HepG2 (cell line): ENCODE data around the gene ANKRA2. TPM values are rescaled to one million over a fixed set of nuclear protein-coding genes. Genes with fewer than 3 reads are reported as not detected.

Experiments used
- ATAC-seq: fragments of 200-7000 bp; cut with Tn5 transposase; 3 replicates; pipeline ENCODE4 v1.9.1; 2020; ENCODE audit warnings: mild to moderate bottlenecking, moderate library complexity
- BruUV-seq: library from RNA; stranded (reverse); fragments of 400-500 nt; replicated peaks from 2 replicates; lab custom pipeline; 2021; lab: Mats Ljungman, UMichigan
- CTCF ChIA-PET: fragments of 300-600 bp; formaldehyde crosslinking; extraction: SDS; loops from one replicate; lab custom pipeline; 2021; ENCODE audit warnings: low total read pairs, inconsistent platforms, low intra/inter-chr PET ratio; lab: Yijun Ruan, JAX
- POLR2A ChIA-PET: fragments of 350-600 bp; sonication (Branson Sonifier 250); formaldehyde crosslinking; loops from one replicate; lab custom pipeline; 2020; ENCODE audit warnings: antibody characterized with exemption, inconsistent platforms; lab: Yijun Ruan, JAX
- DNase-seq: peaks from one replicate; pipeline ENCODE4 v3.0.0-alpha.2; 2015; ENCODE audit warnings: low spot score
- FAIRE-seq: peaks from 3 replicates; lab custom pipeline; 2011; peaks lifted over from hg19 to GRCh38; lab: Jason Lieb, UNC
- H2AFZ ChIP-seq: one replicate; pipeline ENCODE4 v1.6.1; 2011; ENCODE audit warnings: low read length, inconsistent platforms
- H3K27ac ChIP-seq: fragments of 300-600 bp; 3 replicates; pipeline ENCODE4 v1.8.0; 2011; ENCODE audit warnings: mixed run types, mild to moderate bottlenecking, mixed read lengths, low read length, inconsistent platforms; ENCODE audit not compliant: insufficient read depth; ENCODE audit errors: extremely low read length
- H3K27me3 ChIP-seq, 2 experiments: fragments of 200-600 bp in 1 of 2; 2 replicates in 1 of 2; 3 replicates in 1 of 2; pipeline versions ENCODE4 v1.6.0 to v1.8.0; 2011; ENCODE audit warnings: low read length in 2 of 2, mild to moderate bottlenecking in 2 of 2, moderate library complexity in 2 of 2, inconsistent platforms in 1 of 2; ENCODE audit not compliant: insufficient read depth in 2 of 2, control insufficient read depth in 1 of 2
- H3K36me3 ChIP-seq, 2 experiments: fragments of 200-600 bp in 1 of 2; replicated peaks in 1 of 2; 2 replicates in 1 of 2; 3 replicates in 1 of 2; pipeline versions ENCODE4 v1.5.1 to v1.8.0; 2011; ENCODE audit warnings: low read length in 2 of 2, inconsistent platforms in 1 of 2; ENCODE audit not compliant: insufficient read depth in 2 of 2, control insufficient read depth in 1 of 2
- H3K4me1 ChIP-seq: 2 replicates; pipeline ENCODE4 v1.5.1; 2012; ENCODE audit warnings: low read length, inconsistent platforms; ENCODE audit not compliant: insufficient read depth
- H3K4me2 ChIP-seq: 2 replicates; pipeline ENCODE4 v1.6.0; 2011; ENCODE audit warnings: low read depth, low read length, inconsistent platforms
- H3K4me3 ChIP-seq, 3 experiments: fragments of 200-600 bp in 1 of 3; sonication (generic), shearing (Covaris generic) in 1 of 3; replicated peaks in 1 of 3; 2 replicates each; pipeline ENCODE4 v1.5.1; 2011 to 2016; ENCODE audit warnings: low read length in 3 of 3, inconsistent platforms in 2 of 3, low read depth in 2 of 3, mild to moderate bottlenecking in 2 of 3, control low read depth in 1 of 3, mixed read lengths in 1 of 3; ENCODE audit not compliant: insufficient read depth in 1 of 3
- H3K79me2 ChIP-seq: one replicate; pipeline ENCODE4 v1.6.1; 2011; ENCODE audit warnings: low read length, inconsistent platforms; ENCODE audit not compliant: insufficient read depth
- H3K9ac ChIP-seq: 2 replicates; pipeline ENCODE4 v1.6.0; 2011; ENCODE audit warnings: mild to moderate bottlenecking, low read depth, low read length, inconsistent platforms; ENCODE audit not compliant: insufficient read depth
- H3K9me3 ChIP-seq: 2 replicates; pipeline ENCODE4 v1.5.1; 2012; ENCODE audit warnings: mild to moderate bottlenecking, low read length
- H4K20me1 ChIP-seq: 2 replicates; pipeline ENCODE4 v1.6.0; 2011; ENCODE audit warnings: inconsistent platforms, mild to moderate bottlenecking, low read length, moderate library complexity; ENCODE audit not compliant: insufficient read depth
- ARNT ChIP-seq: fragments of 450-650 bp; IDR thresholded peaks from 2 replicates; pipeline ENCODE4 v1.6.1; 2017
- BATF2 ChIP-seq: sonication (generic); formaldehyde crosslinking; IDR thresholded peaks from 2 replicates; pipeline ENCODE4 v1.8.0; 2022; ENCODE audit warnings: mild to moderate bottlenecking, missing genetic modification reagents, moderate library complexity
- FOSL2 ChIP-seq: sonication (generic); formaldehyde crosslinking; IDR thresholded peaks from 2 replicates; pipeline ENCODE4 v1.4.0; 2020; ENCODE audit warnings: missing genetic modification reagents
- MIER2 ChIP-seq: IDR thresholded peaks from 2 replicates; pipeline ENCODE4 v1.6.1; 2016; ENCODE audit warnings: missing biosample characterization, missing genetic modification reagents
- NFIB ChIP-seq: sonication (generic); formaldehyde crosslinking; IDR thresholded peaks from 2 replicates; pipeline ENCODE4 v1.9.0; 2021; ENCODE audit warnings: missing genetic modification reagents, mild to moderate bottlenecking, borderline replicate concordance
- PAX8 ChIP-seq: sonication (generic); formaldehyde crosslinking; IDR thresholded peaks from 2 replicates; pipeline ENCODE4 v1.8.0; 2022; ENCODE audit warnings: mild to moderate bottlenecking, missing genetic modification reagents, borderline replicate concordance
- RBM39 ChIP-seq: fragments of 200-400 bp; formaldehyde crosslinking; IDR thresholded peaks from one replicate; pipeline ENCODE4 v1.6.1; 2018; ENCODE audit warnings: antibody characterized with exemption, mild to moderate bottlenecking, low read depth, low read length; ENCODE audit not compliant: poor library complexity, severe bottlenecking
- STAG1 ChIP-seq: sonication (generic); formaldehyde crosslinking; IDR thresholded peaks from 2 replicates; pipeline ENCODE4 v1.4.0; 2020; ENCODE audit warnings: missing genetic modification reagents
- ZHX1 ChIP-seq: sonication (generic); formaldehyde crosslinking; IDR thresholded peaks from 2 replicates; pipeline ENCODE4 v1.8.1; 2022; ENCODE audit warnings: low read depth, mild to moderate bottlenecking, missing genetic modification reagents
- ZNF205 ChIP-seq: IDR thresholded peaks from 2 replicates; pipeline ENCODE4 v1.6.1; 2018; ENCODE audit warnings: missing biosample characterization, missing genetic modification reagents
- ZNF276 ChIP-seq: sonication (generic); formaldehyde crosslinking; IDR thresholded peaks from 2 replicates; pipeline ENCODE4 v1.4.0; 2020; ENCODE audit warnings: mild to moderate bottlenecking, low read depth, missing genetic modification reagents
- ZNF597 ChIP-seq: sonication (generic); formaldehyde crosslinking; IDR thresholded peaks from 2 replicates; pipeline ENCODE4 v1.5.0; 2020; ENCODE audit warnings: missing genetic modification reagents
- ZNF672 ChIP-seq: sonication (generic); formaldehyde crosslinking; IDR thresholded peaks from 2 replicates; pipeline ENCODE4 v1.8.1; 2022; ENCODE audit warnings: missing genetic modification reagents
- WGBS: methylation state at CpG from one replicate; pipeline ENCODE4 v1.1.6; 2017; ENCODE audit warnings: low lambda C conversion rate; 5-methylcytosine and 5-hydroxymethylcytosine counted together
- in situ Hi-C: cut with HindIII; loops from 2 replicates; pipeline ENCODE4 v1.10.0; 2017; ENCODE audit warnings: low pct_unique_long_range_greater_than_20kb; ENCODE audit not compliant: extremely low pct_ligation_motif_present
- intact Hi-C: fragments of 100-400 bp; cut with micrococcal nuclease; formaldehyde crosslinking; loops from one replicate; pipeline ENCODE4 v1.10.0; 2022; ENCODE audit not compliant: unreplicated experiment
- polyA plus RNA-seq, 8 experiments: library from polyadenylated mRNA; depleted of rRNA in 3 of 8; stranded (reverse) in 7 of 8; unstranded in 1 of 8; fragments of >200 nt; fragmentation: Illumina TruSeq in 4 of 8; extraction: Trizol in 4 of 8; gene quantifications; 2 replicates each; pipeline versions ENCODE4 v1.2.1 to v1.2.3, GENCODE V29; 2011 to 2016; ENCODE audit warnings: low read depth in 4 of 8, missing spikeins in 1 of 8, mixed read lengths in 1 of 8; ENCODE audit not compliant: insufficient read depth in 1 of 8
- total RNA-seq, 5 experiments: library from RNA; depleted of rRNA; stranded (reverse); fragments of >200 nt; fragmentation: Illumina TruSeq; extraction: Trizol; gene quantifications; 2 replicates each; pipeline ENCODE4 v1.2.3, GENCODE V29; 2016; ENCODE audit warnings: low read depth in 1 of 5
- TF ChIP-seq, protein P1 (sequence below): sonication (generic); formaldehyde crosslinking; IDR thresholded peaks from 2 replicates; pipeline ENCODE4 v1.8.1; 2023; ENCODE audit warnings: mild to moderate bottlenecking, missing genetic modification reagents
- TF ChIP-seq, protein P2 (sequence below): IDR thresholded peaks from 2 replicates; pipeline ENCODE4 v1.6.1; 2016; ENCODE audit warnings: mild to moderate bottlenecking

The ANKRA2 gene
- total and polyA plus RNA-seq, 2 of the 13 experiments (the other 11 are each of a cell fraction or from before 2014, with no cell fraction given), result 23.6 to 33.6 TPM

- Histone ChIP-seq H3K4me1 (peaks cover 32% of the 10 kb centered on the region), H3K4me3 (no peak overlapping the region), H3K36me3 (peaks cover 4 to 8% of the 10 kb centered on the region in 2 experiments; a peak in 4 of 5 replicates), H3K4me2 (no peak overlapping the region), H3K27me3 (no peaks in the 10 kb centered on the region), H4K20me1 (no peaks in the 10 kb centered on the region), H3K27ac (no peak overlapping the region), H3K79me2 (no peaks in the 10 kb centered on the region), H3K9me3 (no peaks in the 10 kb centered on the region), H2AFZ (no peak overlapping the region), H3K9ac (no peak overlapping the region)
- WGBS, result 94% methylated on average over 1 of the region's 1 CpG
- POLR2A ChIA-PET, result no interaction called here
- in situ Hi-C loops (no loop called here), intact Hi-C loops (no loop called here)
- peak; percentile 15 for FAIRE-seq
- CTCF ChIA-PET, result no interaction called here
- DNase-seq, result no peak
- no TSS peak for BruUV-seq
- no peak for ATAC-seq
- no peak for TF ChIP-seq ZNF205 (CRISPR knock-in tag)
- TF ChIP-seq ZHX1 (CRISPR knock-in tag), result no peak
- TF ChIP-seq BATF2, result no peak
- no peak for TF ChIP-seq PAX8 (CRISPR knock-in tag)
- no peak for TF ChIP-seq ARNT
- TF ChIP-seq ZNF276 (CRISPR knock-in tag), result no peak
- no peak for TF ChIP-seq FOSL2 (CRISPR knock-in tag)
- TF ChIP-seq, protein P1, sequence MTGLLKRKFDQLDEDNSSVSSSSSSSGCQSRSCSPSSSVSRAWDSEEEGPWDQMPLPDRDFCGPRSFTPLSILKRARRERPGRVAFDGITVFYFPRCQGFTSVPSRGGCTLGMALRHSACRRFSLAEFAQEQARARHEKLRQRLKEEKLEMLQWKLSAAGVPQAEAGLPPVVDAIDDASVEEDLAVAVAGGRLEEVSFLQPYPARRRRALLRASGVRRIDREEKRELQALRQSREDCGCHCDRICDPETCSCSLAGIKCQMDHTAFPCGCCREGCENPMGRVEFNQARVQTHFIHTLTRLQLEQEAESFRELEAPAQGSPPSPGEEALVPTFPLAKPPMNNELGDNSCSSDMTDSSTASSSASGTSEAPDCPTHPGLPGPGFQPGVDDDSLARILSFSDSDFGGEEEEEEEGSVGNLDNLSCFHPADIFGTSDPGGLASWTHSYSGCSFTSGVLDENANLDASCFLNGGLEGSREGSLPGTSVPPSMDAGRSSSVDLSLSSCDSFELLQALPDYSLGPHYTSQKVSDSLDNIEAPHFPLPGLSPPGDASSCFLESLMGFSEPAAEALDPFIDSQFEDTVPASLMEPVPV (CRISPR knock-in tag), result no peak
- TF ChIP-seq, protein P2, sequence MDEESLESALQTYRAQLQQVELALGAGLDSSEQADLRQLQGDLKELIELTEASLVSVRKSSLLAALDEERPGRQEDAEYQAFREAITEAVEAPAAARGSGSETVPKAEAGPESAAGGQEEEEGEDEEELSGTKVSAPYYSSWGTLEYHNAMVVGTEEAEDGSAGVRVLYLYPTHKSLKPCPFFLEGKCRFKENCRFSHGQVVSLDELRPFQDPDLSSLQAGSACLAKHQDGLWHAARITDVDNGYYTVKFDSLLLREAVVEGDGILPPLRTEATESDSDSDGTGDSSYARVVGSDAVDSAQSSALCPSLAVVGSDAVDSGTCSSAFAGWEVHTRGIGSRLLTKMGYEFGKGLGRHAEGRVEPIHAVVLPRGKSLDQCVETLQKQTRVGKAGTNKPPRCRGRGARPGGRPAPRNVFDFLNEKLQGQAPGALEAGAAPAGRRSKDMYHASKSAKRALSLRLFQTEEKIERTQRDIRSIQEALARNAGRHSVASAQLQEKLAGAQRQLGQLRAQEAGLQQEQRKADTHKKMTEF (CRISPR knock-in tag), result no peak
- no peak for TF ChIP-seq ZNF672 (CRISPR knock-in tag)
- no peak for TF ChIP-seq NFIB (CRISPR knock-in tag)
- TF ChIP-seq RBM39, result no peak
- TF ChIP-seq MIER2 (CRISPR knock-in tag), result no peak
- no peak for TF ChIP-seq ZNF597
- no peak for TF ChIP-seq STAG1 (CRISPR knock-in tag)
These were observed 15.4 kb downstream of the ANKRA2 start for GRCh38 chr5:73550016-73550415.
